Hepatic stellate cell (primary cell): ENCODE data around the gene TXNDC8.
"Not testable (repeated sequence)": the region's sequence is repeated elsewhere in the genome, so short reads cannot be mapped to it uniquely, and the experiment has no call there.

Source experiments
- DNase-seq: peaks from one replicate; pipeline ENCODE4 v3.0.0; 2011; ENCODE audit warnings: low spot score

Gene TXNDC8

GRCh38 chr9:110337727-110338126 is at the start of gene TXNDC8:
Gene TXNDC8, minus strand, starts transcription at chr9:110337863.
- no peak for DNase-seq

DNA sequence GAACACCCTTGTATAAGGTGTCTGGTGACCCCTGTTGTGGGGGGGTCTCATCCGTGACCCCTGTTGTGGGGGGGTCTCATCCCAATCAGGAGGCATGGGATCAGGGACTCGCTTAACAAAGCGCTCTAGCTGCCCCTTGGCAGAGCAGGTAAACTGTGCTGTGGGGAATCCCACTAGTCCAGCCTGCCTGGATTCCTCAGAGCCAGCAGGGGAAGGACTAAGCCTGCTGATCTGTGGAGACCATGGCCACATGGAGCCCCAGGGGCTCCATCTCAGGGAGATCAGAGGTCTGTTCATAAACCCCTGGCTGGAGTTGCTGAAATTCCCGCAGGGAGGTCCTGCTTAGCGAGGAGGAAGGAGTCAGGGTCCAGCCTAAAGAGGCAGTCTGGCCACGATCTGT is 45.8 kb upstream of the TXNDC8 start:
- DNase-seq = no peak

- no peak for DNase-seq
Observed at GRCh38 chr9:110382731-110383130, 45.1 kb upstream of the TXNDC8 start.

- DNase-seq = no peak
Observed at GRCh38 chr9:110371411-110372007, 33.8 kb upstream of the TXNDC8 start.

DNA sequence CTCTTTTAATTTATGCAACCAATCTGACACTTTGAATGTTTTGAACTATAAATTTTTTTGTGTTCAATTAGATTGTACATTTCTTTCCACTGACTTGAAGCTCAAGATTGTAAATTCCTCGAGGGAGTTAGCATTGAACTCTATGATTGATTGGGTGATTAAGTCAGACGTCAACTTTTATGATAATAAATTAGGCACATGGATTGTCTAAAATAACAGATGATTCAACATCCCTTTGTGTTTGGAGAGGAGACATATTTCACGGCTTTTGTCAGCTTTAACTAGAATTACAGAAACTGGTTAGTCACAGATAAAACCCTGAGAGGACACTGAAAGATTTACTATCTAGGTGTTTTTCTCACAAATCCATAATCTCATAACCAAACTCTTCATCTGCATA is 32.7 kb upstream of the TXNDC8 start:
- peak; percentile 4 for DNase-seq

DNA sequence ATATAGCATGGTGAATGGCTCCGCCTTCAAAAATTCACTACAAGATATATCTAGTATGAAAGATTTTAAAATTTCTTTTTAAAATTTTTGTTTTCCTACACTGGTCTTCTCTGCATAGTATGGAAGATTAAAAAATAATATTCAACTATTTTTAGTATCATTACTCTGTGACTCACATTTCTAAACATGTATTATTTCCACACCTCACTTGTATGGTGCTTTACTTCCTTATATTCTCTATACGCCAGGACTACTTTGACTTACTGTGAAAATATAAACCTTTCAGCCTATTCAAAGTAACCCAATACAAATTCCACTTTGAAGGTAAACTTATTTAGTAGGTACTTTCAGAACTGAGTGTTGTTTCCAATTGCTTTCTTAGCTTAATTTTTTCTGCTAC is 26.8 kb upstream of the TXNDC8 start:
- no peak for DNase-seq

DNA sequence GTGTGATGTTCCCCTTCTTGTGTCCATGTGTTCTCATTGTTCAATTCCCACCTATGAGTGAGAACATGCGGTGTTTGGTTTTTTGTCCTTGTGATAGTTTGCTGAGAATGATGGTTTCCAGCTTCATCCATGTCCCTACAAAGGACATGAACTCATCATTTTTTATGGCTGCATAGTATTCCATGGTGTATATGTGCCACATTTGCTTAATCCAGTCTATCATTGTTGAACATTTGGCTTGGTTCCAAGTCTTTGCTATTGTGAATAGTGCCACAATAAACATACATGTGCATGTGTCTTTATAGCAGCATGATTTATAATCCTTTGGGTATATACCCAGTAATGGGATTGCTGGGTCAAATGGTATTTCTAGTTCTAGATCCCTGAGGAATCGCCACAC is 21.3 kb upstream of the TXNDC8 start:
- DNase-seq = not testable (repeated sequence)

- no peak for DNase-seq
Observed at GRCh38 chr9:110357505-110357904, 19.8 kb upstream of the TXNDC8 start.

DNA sequence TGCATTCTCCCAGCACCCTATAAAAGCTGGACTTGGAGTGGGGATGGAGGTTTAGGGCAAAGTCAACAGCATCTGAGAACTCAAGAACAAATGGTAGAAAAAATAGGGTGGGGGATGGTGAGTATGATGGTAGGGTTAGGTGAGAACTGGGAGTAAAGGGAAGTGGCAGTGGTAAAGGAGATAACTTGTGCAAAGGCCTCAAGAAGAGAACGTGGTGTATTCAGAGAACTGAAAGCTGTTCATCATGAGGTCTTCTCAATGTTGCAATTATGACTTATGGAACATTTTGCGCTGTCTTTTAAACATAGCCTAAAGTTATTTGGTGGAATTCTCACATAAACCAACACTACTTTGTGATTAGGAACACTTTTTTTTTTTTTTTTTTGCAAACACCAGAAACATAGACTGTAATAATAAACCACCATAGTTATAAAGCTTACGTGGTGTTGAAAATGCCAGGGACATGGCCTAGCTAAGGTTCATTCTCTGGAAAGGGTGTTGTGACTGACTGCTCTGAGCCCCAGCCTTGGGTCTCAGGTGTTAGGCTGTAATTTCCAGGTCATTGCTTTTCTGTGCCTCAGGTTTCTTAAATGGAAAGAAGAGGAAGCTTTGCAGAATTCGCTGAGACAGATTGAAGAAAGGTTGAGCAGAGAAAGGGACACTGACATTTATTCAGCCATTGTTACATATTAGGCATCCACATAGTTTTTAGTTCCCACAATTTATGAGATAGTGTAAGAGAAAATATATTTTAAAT is 19.2 kb upstream of the TXNDC8 start:
- DNase-seq = no peak

- DNase-seq = no peak
Observed at GRCh38 chr9:110355911-110356310, 18.2 kb upstream of the TXNDC8 start.

DNA sequence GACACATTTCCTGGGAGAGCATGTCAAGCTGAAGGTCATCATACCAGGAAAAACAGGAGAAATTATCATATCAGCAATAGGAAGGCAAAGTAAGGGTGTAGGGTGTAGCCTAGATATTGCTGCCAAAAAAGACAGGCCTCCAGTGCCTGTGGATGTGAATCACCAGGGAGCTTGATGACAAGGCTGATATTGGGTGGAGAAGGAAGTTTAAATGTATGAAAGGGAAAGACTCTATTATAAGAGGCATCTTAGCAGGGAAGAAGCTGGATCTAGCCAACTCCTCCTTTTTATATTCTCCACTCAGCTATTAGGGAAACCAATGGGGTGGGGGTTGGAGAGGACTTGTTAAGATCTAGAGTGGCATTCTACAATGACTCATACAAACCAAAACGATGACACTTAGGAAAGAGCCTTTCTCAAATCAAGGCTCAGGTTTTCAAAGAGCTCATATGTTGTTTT is 13.4 kb upstream of the TXNDC8 start:
- peak; percentile 68 for DNase-seq

- no peak for DNase-seq
Observed at GRCh38 chr9:110346325-110346724, 8.7 kb upstream of the TXNDC8 start.

DNA sequence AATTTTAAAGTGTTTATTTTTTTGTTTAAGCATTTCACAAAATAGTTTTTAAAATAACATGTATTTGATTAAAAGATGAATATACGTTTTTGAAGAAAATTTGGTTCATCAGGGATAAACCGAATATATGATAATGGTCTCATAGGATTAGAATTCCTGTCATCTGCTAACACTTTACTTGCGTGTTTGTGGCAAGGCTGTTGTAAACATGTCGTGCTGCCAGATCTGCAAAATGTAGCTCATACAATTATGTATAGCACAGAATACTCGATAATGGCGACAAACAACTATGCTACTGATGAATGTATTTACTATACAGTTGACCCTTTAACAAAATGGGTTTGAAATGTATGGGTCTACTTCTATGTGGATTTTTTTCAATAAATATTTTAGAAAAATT is 7.2 kb upstream of the TXNDC8 start:
- DNase-seq = no peak

DNA sequence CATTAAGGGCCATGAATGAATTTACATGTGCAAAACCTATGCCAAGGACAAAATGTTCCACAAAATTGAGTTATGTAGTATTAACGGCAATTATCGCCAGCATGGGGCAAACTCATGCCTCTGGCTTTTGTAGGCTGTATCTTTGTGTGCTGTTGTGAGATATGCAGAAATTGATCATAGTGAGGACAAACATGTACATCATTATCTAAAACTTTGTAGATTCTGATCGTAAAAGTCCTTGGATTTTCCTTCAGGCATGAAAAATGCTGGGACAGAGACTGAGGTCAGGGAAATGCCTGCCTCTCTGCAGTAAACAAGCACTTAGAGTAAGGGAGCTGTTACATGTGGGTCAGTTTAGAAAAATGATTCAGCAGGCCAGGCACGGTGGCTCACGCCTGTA is 5.9 kb upstream of the TXNDC8 start:
- no peak for DNase-seq

GRCh38 chr9:110340306-110340705 is 2.6 kb upstream of the TXNDC8 start:
- no peak for DNase-seq

- no peak for DNase-seq
Observed at GRCh38 chr9:110338143-110338542, 480 bp upstream of the TXNDC8 start.

DNA sequence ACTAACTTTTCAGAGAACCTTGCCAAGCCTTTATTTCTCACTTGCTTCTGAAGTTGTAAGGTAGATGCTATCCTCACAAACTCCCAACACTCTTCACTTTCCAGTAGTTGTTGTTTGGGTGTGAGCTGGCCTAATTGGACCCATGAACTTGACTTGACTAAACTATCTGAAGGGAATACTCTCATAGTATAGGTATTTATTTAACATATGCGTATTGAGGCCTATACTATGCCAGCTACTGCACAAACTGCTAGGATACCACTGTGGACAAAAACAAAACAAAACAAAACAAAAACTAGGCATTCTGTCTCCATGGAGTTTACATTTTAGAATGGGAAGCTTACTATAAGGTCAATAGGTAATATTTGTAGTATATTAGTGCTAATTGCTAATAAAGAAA is 1.3 kb downstream of the TXNDC8 start:
- DNase-seq = no peak

DNA sequence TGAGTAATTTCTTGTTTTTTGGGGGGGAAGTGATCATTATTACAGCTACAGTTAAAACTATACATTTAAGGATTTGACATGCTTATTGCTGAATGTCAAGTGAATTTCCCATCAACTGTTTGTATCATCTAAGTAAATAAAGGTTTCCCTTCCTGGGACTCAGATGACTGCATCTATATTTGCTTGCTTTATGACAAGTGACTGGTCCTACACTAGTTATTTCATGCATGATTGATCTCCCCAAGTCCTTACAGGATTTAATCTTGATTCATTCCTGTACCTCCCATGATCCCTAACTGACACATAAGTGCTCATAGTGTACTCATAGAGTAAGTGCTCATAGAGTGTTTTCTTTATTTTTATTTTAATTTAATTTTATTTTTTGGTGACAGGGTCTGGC is 2.8 kb downstream of the TXNDC8 start:
- DNase-seq = no peak

DNA sequence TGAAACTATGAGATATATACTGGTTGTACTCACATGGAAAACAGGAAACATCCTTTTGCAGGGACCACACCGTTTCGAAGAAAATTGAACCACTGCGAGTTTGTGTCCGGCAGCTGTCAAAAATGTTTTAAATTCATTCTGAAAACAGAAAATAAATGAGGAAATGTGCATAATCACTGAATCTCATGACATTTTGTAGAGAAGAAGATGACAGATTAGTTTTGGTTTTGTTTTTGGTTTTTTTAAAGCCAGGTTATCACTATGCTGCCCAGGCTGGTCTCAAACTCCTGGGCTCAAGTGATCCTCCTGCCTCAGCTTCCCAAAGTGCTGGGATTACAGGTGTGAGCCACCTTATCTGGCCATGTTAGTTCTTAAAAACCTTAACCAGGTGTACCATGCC is 3.5 kb downstream of the TXNDC8 start:
- DNase-seq = no peak

DNA sequence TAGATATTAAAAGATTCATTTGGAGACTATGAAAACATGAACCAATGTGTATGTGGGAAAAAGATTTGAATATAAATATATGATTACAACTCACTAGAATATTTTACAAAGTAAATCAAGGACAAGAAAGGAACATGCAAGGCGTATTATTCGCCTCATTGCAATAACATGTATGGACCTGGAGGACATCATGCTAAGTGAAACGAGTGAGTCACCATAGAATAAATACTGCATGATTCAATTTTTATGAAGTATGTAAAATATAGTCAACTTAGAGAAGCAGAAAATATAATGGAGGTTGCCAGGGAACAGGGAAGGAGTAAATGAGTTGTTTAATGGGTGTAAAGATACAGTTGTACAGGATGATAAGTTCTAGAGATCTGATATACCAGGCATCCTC is 4.9 kb downstream of the TXNDC8 start:
- DNase-seq = no peak

GRCh38 chr9:110330484-110331105 is 7.1 kb downstream of the TXNDC8 start:
- DNase-seq = no peak

DNA sequence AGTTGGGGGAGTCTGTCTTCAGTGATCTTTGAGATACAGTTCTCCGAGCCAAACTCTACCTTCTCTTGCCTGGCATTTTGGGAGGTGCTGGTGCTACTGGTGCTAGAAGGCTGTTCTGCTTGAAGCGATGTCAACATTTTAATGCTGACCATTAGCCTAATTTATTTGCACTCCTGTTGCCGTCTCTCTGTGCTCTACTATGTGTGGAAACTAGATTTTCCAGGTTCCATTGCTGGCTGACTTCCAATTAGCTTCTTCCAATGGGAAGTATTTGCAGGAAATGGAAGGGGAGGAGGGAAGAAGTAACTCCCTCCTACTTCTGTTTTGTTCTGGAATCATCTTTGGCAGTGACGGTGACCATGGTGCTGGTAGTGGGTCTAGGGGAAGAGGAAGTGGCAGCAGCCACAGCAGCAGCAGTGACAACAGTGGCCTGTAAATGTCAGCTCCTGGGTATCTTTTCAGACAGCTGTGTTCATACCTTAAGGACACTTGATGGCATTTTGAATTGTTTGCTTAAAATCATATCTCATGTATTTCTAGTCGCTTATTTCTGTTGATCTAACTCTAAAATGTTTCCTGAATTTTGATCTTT is 7.9 kb downstream of the TXNDC8 start:
- DNase-seq = no peak

DNA sequence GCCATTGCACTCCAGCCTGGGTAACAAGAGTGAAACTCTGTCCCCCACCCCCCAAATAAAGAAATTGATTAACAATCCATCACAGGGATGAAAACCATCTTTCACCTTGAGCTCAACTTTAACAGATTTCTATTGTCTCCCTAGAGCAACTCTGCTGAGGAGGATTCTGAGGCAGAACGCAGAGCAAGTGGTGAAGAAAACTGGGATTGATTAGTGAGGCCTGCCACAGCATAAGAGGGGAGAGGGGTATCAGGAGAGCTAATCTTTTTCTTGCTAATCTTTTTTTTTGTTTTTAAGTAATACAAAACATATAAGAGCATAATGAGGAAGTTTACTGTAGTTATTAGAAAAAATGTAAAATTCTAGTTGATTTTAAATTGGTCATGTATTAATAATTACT is 8.9 kb downstream of the TXNDC8 start:
- DNase-seq = no peak
